Measurements from ENCODE around the gene MAP2K4.
A peak's percentile ranks its signal among the peaks of the same experiment; 100 is the strongest.

Gene MAP2K4

DNA sequence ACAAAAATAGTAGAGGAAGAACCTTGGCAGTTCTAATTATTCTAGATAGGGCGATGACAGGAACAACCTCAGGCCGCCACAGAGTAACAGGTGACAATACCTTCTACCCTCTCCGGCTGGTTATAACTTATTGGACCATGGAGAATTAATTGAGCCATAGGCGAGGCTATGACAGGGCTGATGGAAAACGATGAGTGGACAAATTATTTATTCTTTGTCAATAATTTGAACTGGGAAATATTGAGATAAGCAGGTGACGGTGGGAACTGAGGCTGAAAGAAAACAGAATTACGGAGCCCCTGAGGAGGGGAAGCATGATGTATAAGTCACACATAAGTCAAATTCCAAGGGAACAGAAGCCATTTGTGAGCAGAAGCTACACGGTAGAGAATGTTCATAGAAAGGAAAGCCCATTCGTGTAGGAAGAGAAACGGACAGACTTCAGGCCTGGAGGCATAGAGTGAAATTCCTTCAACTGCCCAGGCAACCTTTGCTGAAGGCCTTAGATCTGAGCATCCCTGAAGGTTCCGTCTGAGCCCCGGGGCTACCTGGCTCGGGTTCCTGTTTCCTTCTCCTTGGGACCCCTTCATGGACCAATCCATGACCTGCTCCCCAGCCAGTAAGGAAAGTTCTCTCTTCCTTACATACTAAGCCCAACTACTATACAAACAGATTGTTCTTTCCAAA lies 158.1 kb downstream of the MAP2K4 start:
- no peak for TF ChIP-seq CTCF (conservative IDR thresholded peaks at IDR 0.05; ENCODE audit: low read depth, low read length)
- no peak overlapping the region for H3K4me3 ChIP-seq (ENCODE audit: low read length)
- no peak for DNase-seq (ENCODE audit: low read depth)

GRCh38 chr17:12180644-12181261 lies 160.1 kb downstream of the MAP2K4 start:
- peak; percentile 78 for TF ChIP-seq CTCF (conservative IDR thresholded peaks at IDR 0.05; ENCODE audit: low read depth, low read length)
- DNase-seq (ENCODE audit: low read depth) = peak; percentile 16
- H3K4me3 ChIP-seq (ENCODE audit: low read length) = no peak overlapping the region

DNA sequence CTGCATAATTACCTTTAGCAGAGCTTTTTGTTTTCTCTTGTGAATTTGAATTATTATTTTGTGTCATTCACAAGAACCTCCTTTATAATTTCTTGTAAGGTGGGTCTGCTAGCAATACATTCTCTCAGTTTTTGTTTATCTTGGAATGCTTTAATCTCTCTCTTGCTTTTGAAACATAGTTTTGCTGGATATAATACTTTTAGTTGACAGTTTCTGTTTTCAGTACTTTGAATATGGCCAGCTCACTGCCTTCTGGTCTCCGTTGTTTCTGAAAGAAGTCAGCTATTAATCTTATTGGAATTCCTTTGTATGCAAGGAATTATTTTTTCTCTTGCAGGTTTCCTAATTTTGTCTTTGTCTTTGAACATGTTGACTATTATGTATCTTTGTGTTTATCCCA lies 167.0 kb downstream of the MAP2K4 start:
- no peak overlapping the region for H3K4me3 ChIP-seq (ENCODE audit: low read length)
- TF ChIP-seq CTCF (conservative IDR thresholded peaks at IDR 0.05; ENCODE audit: low read depth, low read length) = no peak
- no peak for DNase-seq (ENCODE audit: low read depth)

GRCh38 chr17:12193144-12193735 lies 172.6 kb downstream of the MAP2K4 start:
- DNase-seq (ENCODE audit: low read depth) = no peak
- no peak for TF ChIP-seq CTCF (conservative IDR thresholded peaks at IDR 0.05; ENCODE audit: low read depth, low read length)
- H3K4me3 ChIP-seq (ENCODE audit: low read length) = no peak overlapping the region
